ENCODE data around the gene KDM2A.
"Not testable (repeated sequence)": the region's sequence is repeated elsewhere in the genome, so short reads cannot be mapped to it uniquely, and the experiment has no call there.

KDM2A gene

DNA sequence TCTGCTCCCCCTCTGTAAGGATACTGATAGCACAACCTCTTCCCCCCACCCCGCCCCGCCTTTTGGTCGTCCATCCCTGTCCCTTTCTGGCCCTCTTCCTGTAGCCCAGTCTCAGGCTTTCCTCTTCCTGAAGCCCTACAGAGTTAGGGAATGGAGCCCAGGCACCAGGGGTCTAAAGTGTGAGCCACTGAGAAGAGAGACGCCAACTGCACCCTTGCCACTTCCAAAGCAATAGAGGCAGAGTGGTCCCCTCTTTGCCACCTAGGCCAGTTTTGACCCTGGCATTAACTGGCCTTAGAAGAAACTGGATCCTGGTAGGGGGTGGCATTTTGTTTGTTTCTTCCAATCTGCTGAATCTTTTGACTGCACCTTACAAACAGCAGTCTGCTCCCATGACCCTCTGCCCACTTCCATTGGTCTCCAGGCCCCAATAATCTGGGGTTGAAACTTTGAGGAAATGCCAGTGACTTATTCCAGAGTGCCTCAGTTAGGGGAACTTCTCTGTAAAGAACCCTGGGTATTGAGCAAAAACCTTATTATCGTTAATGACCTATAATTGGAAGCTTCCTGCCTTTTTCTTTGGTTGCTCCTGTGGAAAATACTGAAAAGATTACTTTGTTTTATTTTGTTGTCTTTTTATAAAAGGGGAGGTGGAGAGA lies 137.5 kb downstream of the KDM2A start:
- no peak for DNase-seq (ENCODE audit: low spot score in 2 of 2)
- in situ Hi-C loops (cut with MboI; ENCODE audit: low sequenced_read_pairs): no loop called here
- Histone ChIP-seq H3K27me3 (ENCODE audit: low read depth) (no peaks in the 10 kb centered on the region), H3K36me3 (replicated peaks) (peaks cover 53% of the 10 kb centered on the region), H3K4me1 (no peaks in the 10 kb centered on the region), H3K9me3 (no peaks in the 10 kb centered on the region), H3K4me3 (no peak overlapping the region)

DNA sequence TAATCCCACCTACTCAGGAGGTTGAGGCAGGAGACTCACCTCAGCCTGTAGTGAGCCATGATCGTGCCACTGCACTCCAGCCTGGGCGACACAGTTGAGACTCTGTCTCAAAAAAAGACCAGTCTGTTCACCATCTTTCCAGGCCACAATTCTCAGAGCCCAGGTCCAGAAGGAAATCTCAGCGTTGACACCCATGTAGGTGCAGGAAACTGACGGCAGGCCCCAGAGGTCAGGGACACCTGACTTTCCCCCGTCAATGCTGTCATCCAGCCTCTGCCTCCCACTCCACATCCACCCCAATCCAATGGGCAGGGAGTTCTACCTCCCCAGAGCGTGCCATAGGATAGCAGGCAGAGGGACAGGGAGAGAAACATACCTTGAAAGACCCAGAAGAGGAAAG lies 141.3 kb downstream of the KDM2A start:
- H3K4me3 ChIP-seq: no peak overlapping the region
- H3K36me3 ChIP-seq (replicated peaks): peaks cover 15% of the 10 kb centered on the region
- in situ Hi-C loops (cut with MboI; ENCODE audit: low sequenced_read_pairs): loop anchor here (5.0 kb wide), 2 partner anchors 57 to 122 kb away; no protein-coding TSS in a partner anchor
- DNase-seq (ENCODE audit: low spot score in 2 of 2): no peak
- no peaks in the 10 kb centered on the region for H3K9me3 ChIP-seq
- peaks cover 3% of the 10 kb centered on the region for H3K4me1 ChIP-seq
- H3K27me3 ChIP-seq (ENCODE audit: low read depth): no peaks in the 10 kb centered on the region

DNA sequence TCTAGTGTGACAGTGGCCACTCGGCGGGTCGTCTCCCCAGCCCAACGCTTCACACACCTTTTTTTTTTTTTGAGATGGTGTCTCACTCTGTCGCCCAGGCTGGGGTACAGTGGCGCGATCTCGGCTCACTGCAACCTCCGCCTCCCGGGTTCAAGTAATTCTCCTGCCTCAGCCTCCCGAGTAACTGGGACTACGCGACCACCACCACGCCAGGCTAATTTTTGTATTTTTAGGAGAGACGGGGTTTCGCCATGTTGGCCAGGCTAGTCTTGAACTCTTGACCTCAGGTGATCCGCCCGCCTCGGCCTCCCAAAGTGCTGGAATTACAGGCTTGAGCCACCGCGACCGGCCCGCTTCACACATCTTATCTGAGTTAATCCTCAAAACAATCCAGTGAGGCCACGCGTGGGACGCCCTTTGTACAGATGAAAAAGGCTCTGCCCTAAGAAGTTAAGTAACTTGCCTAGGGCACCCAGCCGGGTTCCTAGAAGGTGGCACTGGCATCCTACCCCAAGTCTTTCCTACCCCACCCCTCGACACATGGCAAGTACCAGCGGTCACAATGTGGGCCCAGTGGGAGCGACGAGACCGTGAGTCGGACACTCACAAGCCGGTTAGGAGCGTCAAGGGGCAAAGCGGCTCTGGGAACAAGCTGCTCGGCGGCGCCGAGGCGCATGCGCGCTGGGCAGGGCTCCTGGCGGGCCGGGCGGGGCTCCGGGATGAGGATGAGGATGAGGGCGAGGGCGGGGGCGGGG lies 142.0 kb downstream of the KDM2A start:
- H3K9me3 ChIP-seq; H3K36me3 ChIP-seq (replicated peaks); H3K4me3 ChIP-seq; DNase-seq (ENCODE audit: low spot score in 2 of 2); H3K4me1 ChIP-seq; H3K27me3 ChIP-seq (ENCODE audit: low read depth): not testable (repeated sequence)
- in situ Hi-C loops (cut with MboI; ENCODE audit: low sequenced_read_pairs): loop anchor here (5.0 kb wide), 2 partner anchors 56 to 121 kb away; no protein-coding TSS in a partner anchor

DNA sequence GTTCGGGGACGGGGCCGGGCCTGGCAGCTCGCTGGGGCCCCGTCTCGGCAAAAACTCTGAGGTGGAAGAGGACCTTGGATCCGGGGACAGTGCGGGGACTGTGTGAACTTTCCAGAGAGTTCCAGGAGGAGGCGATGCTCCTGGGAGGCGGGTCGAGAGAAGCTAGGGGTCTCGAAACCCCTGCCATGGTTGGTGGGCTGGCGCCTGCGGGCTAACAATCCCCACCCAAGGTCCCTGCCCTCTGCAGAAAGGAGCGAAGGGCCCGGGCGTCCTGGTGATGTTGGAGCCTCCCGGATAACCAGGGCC lies 142.5 kb downstream of the KDM2A start:
- no peak for DNase-seq (ENCODE audit: low spot score in 2 of 2)
- in situ Hi-C loops (cut with MboI; ENCODE audit: low sequenced_read_pairs): loop anchor here (5.0 kb wide), 2 partner anchors 56 to 121 kb away; no protein-coding TSS in a partner anchor
- H3K27me3 ChIP-seq (ENCODE audit: low read depth): no peaks in the 10 kb centered on the region
- no peaks in the 10 kb centered on the region for H3K9me3 ChIP-seq
- peaks cover 3% of the 10 kb centered on the region for H3K4me1 ChIP-seq
- peaks cover 6% of the 10 kb centered on the region; the same call in 1 of the 2 replicates for H3K36me3 ChIP-seq (replicated peaks)
- H3K4me3 ChIP-seq: no peak overlapping the region

DNA sequence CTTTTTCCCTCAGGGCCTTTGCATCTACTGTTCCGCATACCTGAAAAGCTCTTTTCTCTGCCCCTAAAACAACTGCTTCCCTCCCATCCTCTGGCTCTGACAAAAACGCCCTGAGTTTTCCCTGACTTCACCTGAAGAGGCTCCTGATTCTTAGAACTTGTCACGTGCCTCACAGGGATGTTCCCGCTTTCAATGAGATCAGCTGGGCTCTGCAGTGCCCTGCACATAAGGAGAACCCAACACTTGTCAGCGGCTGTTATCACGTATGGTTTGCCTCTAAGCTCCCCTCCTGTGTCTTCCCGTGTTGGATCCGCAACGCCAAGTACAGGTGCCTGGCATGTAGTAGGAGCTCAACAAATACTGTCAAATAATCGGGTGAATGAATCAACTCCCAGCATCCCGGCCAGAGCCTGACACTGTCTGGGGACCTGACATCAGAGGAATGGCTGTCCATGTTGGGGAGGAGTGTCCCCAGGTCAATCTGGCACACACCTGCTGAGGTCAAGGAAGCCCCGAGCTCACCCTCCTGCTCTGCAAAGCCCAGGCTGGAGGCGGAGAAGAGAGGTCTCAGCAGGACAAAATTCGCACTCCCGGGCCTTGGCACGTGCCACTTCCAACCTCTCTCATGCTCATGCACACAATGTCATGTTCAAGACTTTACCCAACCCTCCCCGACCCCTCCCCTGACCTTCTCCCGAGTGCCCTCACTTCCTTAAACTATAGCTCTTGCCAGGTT lies 143.1 kb downstream of the KDM2A start:
- in situ Hi-C loops (cut with MboI; ENCODE audit: low sequenced_read_pairs): loop anchor here (5.0 kb wide), 2 partner anchors 55 to 120 kb away; no protein-coding TSS in a partner anchor
- Histone ChIP-seq H3K9me3 (no peaks in the 10 kb centered on the region), H3K36me3 (replicated peaks) (peaks cover 1% of the 10 kb centered on the region; the same call in 1 of the 2 replicates), H3K4me1 (peaks cover 3% of the 10 kb centered on the region), H3K27me3 (ENCODE audit: low read depth) (no peaks in the 10 kb centered on the region), H3K4me3 (no peak overlapping the region)
- no peak for DNase-seq (ENCODE audit: low spot score in 2 of 2)

DNA sequence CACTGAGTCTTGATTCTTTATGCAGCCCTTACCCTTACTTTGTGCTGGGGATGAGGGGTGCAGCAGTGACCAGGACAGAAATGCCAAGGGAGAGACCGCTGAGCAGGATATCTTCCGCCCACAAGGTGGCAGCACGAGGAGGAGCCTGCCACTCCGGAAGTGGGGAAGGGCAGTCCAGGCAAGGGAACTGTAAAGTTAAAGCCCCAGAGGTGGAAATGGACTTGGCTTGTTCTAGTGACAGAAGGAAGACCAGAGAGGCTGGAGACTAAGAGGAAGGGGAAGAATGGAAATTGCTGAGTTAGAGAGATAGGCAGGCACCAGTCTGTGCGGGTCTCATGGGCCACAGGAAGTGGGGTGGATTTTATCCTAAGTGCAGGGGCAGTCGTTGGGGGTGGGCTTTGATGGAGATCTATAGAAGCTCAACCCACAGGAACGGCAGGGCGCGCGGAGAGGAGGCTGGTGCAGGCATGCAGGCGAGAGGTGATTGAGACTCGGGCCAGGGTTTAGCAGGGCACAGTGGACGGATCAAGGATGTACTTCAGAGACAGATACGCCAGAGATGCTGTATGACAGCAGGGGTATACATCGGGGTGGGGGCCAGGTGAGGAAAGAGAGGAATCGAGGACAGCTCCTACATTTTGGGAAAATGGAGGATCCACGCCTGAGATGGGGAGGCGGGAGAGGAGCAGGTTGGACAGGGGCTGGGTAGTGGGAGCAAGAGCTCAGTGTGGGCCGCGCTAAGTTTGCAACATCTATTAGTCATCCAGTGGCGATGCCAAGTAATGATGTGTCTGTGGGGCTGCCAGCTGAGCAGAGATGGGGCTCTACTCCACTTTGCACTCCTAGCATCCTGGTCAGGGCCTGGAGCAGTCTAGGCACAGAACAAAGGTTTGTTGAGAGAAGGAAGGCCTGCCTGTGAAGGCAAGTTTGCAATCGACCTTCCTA lies 143.9 kb downstream of the KDM2A start:
- Histone ChIP-seq H3K27me3 (ENCODE audit: low read depth) (no peaks in the 10 kb centered on the region), H3K4me1 (peaks cover 3% of the 10 kb centered on the region), H3K9me3 (no peaks in the 10 kb centered on the region), H3K4me3 (no peak overlapping the region), H3K36me3 (replicated peaks) (peaks cover 4% of the 10 kb centered on the region; the same call in 1 of the 2 replicates)
- peak; percentile 75 to 91 for DNase-seq (ENCODE audit: low spot score in 2 of 2)
- in situ Hi-C loops (cut with MboI; ENCODE audit: low sequenced_read_pairs): loop anchor here (5.0 kb wide), 2 partner anchors 54 to 119 kb away; no protein-coding TSS in a partner anchor

DNA sequence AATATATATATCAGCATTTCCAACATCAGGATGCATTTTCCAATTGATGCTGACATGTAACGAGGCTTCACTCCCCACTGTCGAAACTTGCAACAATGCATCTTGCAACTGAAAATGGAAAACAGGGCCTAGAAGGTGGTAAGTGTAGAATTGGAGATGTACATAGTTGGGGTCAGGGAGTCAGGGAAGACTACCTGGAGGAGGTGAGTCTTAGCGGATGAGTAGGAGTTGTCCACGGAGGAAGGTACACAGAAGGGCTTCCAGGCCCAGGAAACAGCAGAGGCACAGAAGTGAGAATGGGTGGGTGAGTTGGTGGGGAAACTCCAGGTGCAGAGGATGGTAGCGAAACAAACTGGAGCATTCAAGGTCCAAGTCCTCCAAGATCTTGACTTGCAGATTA lies 145.2 kb downstream of the KDM2A start:
- Histone ChIP-seq H3K27me3 (ENCODE audit: low read depth) (no peaks in the 10 kb centered on the region), H3K4me1 (peaks cover 3% of the 10 kb centered on the region), H3K9me3 (no peaks in the 10 kb centered on the region), H3K36me3 (replicated peaks) (peaks cover 12% of the 10 kb centered on the region), H3K4me3 (no peak overlapping the region)
- in situ Hi-C loops (cut with MboI; ENCODE audit: low sequenced_read_pairs): loop anchor here (5.0 kb wide), 2 partner anchors 53 to 118 kb away; no protein-coding TSS in a partner anchor
- DNase-seq (ENCODE audit: low spot score in 2 of 2): no peak

DNA sequence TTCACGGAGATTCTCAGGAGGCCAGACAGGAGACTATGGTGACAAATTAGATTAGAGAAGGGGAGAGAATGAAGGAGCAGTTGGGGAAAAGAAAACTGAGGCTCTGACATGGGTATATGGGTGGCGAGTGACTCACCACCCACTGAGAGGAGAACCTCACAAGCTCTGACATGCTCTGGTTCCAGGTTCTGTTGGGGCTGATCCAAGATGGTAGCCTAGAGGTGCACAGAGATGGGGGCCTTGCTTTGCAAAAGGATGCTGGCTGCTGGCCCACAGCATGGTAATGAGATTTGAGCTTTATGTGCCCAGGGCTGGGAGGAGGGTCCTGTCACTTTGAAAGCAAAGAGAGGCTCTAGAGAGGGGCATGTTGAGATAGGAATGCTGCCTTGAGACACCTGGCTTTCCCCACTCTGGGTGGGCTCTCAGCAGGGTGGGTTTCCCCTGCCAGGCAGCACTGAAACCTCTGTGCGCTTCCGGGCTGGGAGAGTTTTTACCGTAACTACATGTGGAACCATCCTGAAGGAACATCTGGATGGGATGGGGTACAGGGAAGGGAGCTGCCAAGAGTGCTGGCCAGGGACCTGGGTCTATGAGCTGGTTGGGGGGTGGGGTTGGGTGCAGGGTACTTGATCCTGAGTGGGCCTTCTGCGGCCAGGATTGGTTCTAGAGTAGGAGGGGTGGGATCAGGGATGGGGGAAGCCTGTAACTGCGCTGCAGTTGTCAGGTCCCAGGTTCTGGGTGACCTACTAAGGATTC lies 146.0 kb downstream of the KDM2A start:
- Histone ChIP-seq H3K9me3 (no peaks in the 10 kb centered on the region), H3K27me3 (ENCODE audit: low read depth) (no peaks in the 10 kb centered on the region), H3K36me3 (replicated peaks) (peaks cover 17% of the 10 kb centered on the region), H3K4me1 (peaks cover 3% of the 10 kb centered on the region), H3K4me3 (no peak overlapping the region)
- in situ Hi-C loops (cut with MboI; ENCODE audit: low sequenced_read_pairs): loop anchor here (5.0 kb wide), 2 partner anchors 52 to 117 kb away; no protein-coding TSS in a partner anchor
- DNase-seq (ENCODE audit: low spot score in 2 of 2): no peak

DNA sequence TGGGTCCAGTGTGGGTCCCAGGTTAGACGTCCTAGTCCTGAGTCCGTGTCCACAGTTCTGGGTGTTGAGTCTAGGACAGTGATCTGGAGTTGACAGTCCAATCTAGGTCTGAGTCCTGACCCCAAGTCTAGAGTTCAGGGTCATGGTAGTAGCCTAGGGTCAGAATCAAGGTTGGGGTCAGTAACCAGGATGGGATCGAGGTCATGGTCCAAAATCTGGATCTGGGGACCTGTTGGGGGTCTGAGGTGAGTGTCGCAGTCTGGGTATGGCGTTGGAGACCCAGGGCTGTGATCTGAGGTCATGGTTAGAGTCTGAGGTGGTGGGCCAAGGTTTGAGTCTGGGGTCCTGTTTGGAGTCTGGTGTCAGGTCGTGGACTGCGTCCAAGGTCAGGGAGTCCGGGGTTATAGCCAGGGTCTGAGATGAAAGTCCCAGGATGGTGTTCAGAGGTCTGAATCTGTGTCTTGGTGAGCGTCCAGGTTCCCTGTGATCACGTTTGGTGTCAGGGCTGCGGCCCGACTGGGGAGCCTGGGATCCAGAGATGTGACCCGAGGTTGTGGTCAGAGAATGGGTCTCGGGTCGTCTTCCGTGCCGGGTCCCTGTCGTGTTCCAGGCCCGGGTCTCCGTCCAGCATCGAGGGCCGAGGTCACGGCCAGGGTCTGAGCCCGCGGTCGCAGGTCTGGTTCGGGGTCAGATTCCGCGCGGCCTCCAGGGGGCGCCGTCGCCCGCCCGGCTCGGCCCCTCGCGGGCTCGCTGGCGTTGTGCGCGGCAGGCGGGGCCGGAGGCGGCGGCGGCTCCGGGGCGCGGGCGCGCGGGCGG lies 146.8 kb downstream of the KDM2A start:
- Histone ChIP-seq H3K4me3 (peak overlapping the region; percentile 8), H3K27me3 (ENCODE audit: low read depth) (no peaks in the 10 kb centered on the region), H3K36me3 (replicated peaks) (peaks cover 17% of the 10 kb centered on the region), H3K4me1 (peaks cover 3% of the 10 kb centered on the region), H3K9me3 (no peaks in the 10 kb centered on the region)
- in situ Hi-C loops (cut with MboI; ENCODE audit: low sequenced_read_pairs): no loop called here
- peak; percentile 59 to 81 for DNase-seq (ENCODE audit: low spot score in 2 of 2)

DNA sequence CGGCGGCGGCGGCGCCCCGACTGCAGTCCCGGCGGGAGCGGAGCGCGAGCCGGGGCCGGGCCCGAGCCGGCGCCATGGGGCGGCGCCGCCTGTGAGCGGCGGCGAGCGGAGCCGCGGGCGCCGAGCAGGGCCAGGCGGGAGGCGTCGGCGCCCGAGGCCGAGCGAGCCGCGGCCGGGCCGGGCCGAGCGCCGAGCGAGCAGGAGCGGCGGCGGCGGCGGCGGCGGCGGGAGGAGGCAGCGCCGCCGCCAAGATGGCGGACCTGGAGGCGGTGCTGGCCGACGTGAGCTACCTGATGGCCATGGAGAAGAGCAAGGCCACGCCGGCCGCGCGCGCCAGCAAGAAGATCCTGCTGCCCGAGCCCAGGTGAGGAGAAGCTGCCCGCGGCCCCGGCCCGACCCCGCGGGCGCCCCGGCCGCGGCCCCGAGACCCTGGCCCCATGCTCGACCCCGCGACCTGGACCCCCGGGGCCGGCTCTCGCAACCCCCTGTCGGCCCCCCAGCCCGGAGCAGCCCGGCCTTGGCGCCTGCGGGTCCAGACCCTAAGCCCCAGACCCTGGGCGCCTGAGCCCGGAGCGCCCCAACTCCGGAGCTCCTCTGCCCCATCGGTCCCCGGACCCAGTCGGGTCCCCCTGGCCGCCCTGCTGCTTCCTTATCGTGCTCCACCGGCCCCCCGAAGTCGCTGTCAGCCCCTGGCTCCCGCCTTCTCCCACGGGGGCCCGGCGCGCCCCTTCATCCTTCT lies 147.6 kb downstream of the KDM2A start, which contains the start of gene GRK2:
Gene GRK2, plus strand, starts transcription at position 25 of the 739 bp plus-strand sequence. Its CDS starts 227 bp downstream, at position 252.
- in situ Hi-C loops (cut with MboI; ENCODE audit: low sequenced_read_pairs): no loop called here
- H3K36me3 ChIP-seq (replicated peaks): peaks cover 17% of the 10 kb centered on the region
- no peaks in the 10 kb centered on the region for H3K27me3 ChIP-seq (ENCODE audit: low read depth)
- no peaks in the 10 kb centered on the region for H3K9me3 ChIP-seq
- H3K4me3 ChIP-seq: peak within 1 kb of the TSS; percentile 76
- peak in 1 of 2 experiments; percentile 57 for DNase-seq (ENCODE audit: low spot score in 2 of 2)
- H3K4me1 ChIP-seq: peaks cover 3% of the 10 kb centered on the region
